ENCODE measurements around the gene FRAS1.

FRAS1 gene

GRCh38 chr4:78439328-78439727, 382.2 kb downstream of the FRAS1 start:
- no peak for DNase-seq (ENCODE audit: low read depth)
- no peak overlapping the region for H3K4me3 ChIP-seq (ENCODE audit: low read length)
- TF ChIP-seq CTCF (conservative IDR thresholded peaks at IDR 0.05; ENCODE audit: low read depth, low read length) = no peak

GRCh38 chr4:78441756-78442155, 384.6 kb downstream of the FRAS1 start:
- TF ChIP-seq CTCF (conservative IDR thresholded peaks at IDR 0.05; ENCODE audit: low read depth, low read length) = no peak
- no peak overlapping the region for H3K4me3 ChIP-seq (ENCODE audit: low read length)
- no peak for DNase-seq (ENCODE audit: low read depth)

GRCh38 chr4:78446619-78447018, 389.5 kb downstream of the FRAS1 start:
- no peak overlapping the region for H3K4me3 ChIP-seq (ENCODE audit: low read length)
- DNase-seq (ENCODE audit: low read depth) = no peak
- TF ChIP-seq CTCF (conservative IDR thresholded peaks at IDR 0.05; ENCODE audit: low read depth, low read length) = no peak

GRCh38 chr4:78451407-78451806, 394.3 kb downstream of the FRAS1 start:
- no peak for DNase-seq (ENCODE audit: low read depth)
- no peak for TF ChIP-seq CTCF (conservative IDR thresholded peaks at IDR 0.05; ENCODE audit: low read depth, low read length)
- H3K4me3 ChIP-seq (ENCODE audit: low read length) = no peak overlapping the region

GRCh38 chr4:78454016-78454415, 396.9 kb downstream of the FRAS1 start:
- TF ChIP-seq CTCF (conservative IDR thresholded peaks at IDR 0.05; ENCODE audit: low read depth, low read length) = no peak
- no peak overlapping the region for H3K4me3 ChIP-seq (ENCODE audit: low read length)
- no peak for DNase-seq (ENCODE audit: low read depth)

- DNase-seq (ENCODE audit: low read depth) = no peak
- TF ChIP-seq CTCF (conservative IDR thresholded peaks at IDR 0.05; ENCODE audit: low read depth, low read length) = no peak
- no peak overlapping the region for H3K4me3 ChIP-seq (ENCODE audit: low read length)
These were observed 400.6 kb downstream of the FRAS1 start for GRCh38 chr4:78457751-78458150.

- no peak for DNase-seq (ENCODE audit: low read depth)
- TF ChIP-seq CTCF (conservative IDR thresholded peaks at IDR 0.05; ENCODE audit: low read depth, low read length) = no peak
- H3K4me3 ChIP-seq (ENCODE audit: low read length) = no peak overlapping the region
These were observed 402.2 kb downstream of the FRAS1 start for GRCh38 chr4:78459327-78459726.
